TTC549 (cell line): Measurements from ENCODE around the gene SPATS2L.

Experiments
- FAIRE-seq: peaks from 2 replicates; lab custom pipeline; 2012; peaks lifted over from hg19 to GRCh38; lab: Jason Lieb, UNC

Gene SPATS2L

DNA sequence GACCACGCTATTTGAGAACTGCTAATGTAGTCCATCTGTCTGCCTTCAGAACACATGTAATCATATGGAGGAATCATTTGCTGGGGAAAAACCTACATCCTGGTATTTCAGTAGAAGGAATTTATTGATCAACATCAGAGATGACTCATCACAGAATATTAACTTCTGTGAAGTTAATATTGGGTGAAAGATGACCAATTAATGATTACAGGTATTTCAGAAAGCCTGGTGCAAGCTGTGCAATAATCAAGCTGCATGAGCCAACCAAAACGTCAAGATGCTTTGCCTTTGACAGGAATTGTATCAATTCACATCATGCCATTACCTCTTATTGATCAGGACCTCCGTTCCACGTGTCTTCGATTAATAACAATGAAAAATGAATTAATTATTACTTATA is 9.4 kb upstream of the SPATS2L start:
- FAIRE-seq: no peak

GRCh38 chr2:200297989-200298388 is 8.5 kb upstream of the SPATS2L start:
- no peak for FAIRE-seq

- no peak for FAIRE-seq
Observed at GRCh38 chr2:200298816-200299215, 7.7 kb upstream of the SPATS2L start.

- no peak for FAIRE-seq
Observed at GRCh38 chr2:200300065-200300464, 6.4 kb upstream of the SPATS2L start.

- no peak for FAIRE-seq
Observed at GRCh38 chr2:200300638-200301314, 5.7 kb upstream of the SPATS2L start.

DNA sequence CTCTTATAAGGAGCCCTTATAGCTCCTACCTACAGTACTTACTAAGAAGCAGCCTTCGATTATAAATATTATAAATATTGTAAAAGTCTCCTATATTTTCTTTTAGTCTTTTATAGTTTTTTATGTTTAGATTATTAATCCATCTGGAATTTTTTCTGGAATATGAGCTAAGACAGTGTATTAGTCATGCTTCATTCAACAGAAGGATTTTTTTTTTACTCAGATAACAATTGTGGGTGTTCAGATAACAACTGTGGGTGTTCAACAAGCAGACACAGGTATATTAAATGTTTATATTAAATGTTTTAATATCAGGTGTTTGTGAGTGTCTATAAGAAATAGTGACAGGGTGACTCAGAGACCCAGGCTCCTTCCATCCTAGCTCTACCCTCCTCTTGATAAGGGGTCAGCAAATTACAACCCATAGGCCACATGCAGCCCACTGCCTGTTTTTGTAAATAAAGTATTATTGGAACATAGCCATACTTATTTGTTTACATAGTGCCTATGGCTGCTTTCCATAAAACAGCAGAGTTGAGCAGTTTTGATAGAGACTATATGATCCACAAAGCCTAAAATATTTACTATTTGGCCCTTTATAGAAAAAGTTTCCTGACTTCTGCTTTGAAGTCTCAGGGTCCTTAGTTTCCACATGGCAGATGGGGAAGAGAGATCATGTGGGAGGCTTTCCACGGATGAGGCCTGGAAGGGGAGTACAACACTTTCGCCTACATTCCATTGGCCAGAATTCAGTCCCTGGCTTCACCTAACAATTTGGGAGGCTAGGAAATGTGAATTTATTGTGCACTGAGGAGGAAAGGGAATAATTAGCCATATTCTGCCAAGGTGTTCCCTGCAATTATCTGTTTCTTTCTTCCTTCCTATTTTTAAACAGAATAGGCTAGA is 4.3 kb upstream of the SPATS2L start:
- no peak for FAIRE-seq

DNA sequence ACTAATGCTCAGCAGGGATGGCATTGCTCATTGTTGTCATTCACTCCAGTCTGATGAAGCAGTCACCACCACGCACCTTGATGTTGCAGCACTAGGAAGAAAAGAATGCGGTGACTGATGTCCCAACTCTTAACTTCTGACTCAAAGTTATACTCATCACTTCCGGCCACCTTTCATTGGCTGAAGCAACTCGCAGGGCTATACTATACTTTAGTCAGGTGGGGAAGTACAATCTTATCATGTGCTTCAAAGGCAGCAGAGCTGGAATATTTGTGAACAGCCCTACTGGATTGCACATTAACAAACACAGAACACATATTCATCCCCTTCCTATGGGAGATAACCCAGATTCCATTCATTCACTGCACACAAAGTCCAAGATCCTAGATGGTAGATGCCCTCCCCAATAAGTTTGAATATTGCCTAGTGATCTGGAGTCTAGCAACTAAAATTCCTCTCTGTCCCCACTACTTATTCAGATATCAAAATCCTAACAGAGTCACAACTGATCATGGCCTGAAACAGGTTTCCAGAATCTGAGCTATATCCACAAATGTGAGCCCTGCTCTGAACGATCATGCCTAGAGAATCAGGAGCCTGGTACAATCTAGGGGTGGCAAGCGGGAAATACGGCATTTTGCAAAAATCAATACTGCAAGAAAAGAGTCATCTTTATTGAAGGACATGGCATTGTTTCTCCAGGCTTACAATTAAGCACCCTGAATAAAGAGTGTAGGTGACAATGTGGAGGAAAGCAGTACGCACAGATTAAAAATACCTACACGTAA is 3.4 kb upstream of the SPATS2L start:
- FAIRE-seq: no peak

- no peak for FAIRE-seq
Observed at GRCh38 chr2:200305797-200306195, 697 bp upstream of the SPATS2L start.

- FAIRE-seq: no peak
Observed at GRCh38 chr2:200306931-200307723, 634 bp downstream of the SPATS2L start.

GRCh38 chr2:200307724-200308545 is 1.4 kb downstream of the SPATS2L start:
- FAIRE-seq: no peak

- FAIRE-seq: no peak
Observed at GRCh38 chr2:200308546-200309295, 2.2 kb downstream of the SPATS2L start.

- FAIRE-seq: no peak
Observed at GRCh38 chr2:200309296-200310049, 3.0 kb downstream of the SPATS2L start.

- FAIRE-seq: no peak
Observed at GRCh38 chr2:200310545-200310971, 4.1 kb downstream of the SPATS2L start.

DNA sequence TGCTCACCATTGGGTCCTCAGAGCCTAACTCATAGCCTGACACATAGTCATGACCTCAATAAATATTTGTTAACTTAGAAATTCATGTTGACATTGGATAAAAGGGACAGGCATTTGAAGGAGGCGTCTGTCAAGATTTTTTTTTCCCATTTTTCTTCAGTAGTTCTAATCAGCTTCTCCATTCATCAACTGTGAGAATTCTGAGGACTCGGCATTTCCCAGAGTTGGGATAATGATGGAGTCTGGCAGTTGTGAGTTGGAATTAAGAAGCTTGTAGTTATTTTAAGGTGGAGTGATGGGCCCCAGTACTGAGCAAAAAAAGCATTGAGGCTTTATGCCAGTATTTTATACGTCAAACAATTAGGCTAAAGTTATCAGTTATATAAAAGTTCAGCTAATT is 4.6 kb downstream of the SPATS2L start:
- FAIRE-seq: no peak

DNA sequence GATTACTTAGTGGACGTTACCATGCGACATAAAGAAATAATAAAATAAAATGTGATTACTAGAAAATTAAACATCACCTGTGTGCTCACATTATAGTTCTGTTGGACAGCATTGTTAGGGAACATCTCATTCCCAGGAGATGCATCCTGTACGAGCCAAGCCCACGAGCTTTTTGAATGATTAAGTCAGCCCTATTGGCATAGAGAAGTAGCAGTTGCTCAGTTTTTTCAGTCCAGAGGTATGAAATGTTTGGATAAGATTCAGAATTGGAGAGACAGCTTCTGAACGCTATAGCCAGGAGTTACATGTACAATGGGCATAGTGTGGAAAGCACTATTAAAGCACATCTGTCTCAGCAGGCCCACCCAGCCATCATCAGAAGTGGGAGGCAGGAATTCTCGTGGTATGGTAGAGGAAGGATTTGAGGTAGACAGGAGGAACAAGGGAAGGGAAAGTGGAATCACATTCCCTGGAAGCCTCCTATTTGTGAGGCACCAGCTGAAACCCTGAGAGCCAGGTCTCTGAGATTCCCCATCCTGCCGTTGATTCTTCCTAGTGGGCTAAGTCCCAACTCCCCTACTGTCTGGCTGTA is 8.6 kb downstream of the SPATS2L start:
- FAIRE-seq: no peak

GRCh38 chr2:200317975-200318374 is 11.5 kb downstream of the SPATS2L start:
- no peak for FAIRE-seq

DNA sequence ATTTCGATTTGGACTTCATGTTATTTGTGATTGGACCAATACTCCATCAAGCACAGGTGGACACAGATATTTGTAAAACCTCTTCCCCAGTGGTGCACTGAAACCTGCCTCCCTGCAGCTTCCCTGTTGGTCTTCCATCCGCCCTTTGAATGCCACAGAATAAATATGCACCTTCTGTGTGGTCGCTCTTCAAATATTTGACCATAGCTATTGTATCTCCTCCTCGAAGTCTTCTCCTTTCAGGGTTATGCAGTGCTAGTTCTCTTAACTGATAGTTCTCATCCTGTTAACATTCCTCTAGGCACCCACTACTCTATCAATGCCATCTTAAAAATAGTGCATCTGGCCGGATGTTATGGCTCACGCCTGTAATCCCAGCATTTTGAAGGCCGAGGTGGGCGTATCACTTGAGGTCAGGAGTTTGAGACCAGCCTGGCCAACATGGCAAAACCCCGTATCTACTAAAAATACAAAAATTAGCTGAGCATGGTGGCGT is 12.5 kb downstream of the SPATS2L start:
- FAIRE-seq: no peak

DNA sequence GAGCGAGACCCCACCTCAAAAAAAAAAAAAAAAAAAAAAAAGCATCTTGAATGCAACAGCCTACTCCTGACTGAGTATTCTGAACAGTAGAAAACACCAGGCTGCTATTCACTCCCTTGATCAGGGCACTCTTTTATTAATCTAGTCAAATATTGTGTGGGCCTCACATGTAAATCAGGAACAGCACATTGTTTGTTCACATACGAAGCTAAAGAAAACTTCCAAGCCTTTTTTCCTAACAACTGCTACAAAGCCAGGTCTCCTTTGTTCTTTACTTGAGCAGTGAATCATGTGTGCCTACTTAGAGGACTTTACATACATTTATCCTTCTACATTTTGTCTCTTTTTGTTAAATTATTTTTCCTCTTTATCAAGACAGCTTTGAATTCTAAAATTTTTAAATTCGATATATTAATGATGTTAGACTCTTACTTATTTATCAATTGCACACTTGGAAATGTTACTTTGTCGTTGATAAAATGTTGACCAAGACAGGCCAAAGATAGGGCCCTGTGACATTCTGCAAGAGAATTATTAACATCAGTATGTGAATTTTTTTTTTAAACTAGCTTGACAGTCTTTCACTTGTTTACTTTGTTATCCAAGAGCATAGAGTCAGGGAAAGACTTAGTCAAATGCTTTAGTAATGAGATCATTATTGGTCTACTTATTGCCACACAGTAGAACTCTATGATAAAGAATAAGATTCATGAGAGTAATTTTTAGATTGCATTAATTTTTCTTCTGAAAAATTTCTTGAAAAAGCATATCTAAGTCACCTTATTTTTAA is 13.2 kb downstream of the SPATS2L start:
- FAIRE-seq: no peak
